Stimulated activated CD8-positive, alpha-beta memory T cell treated with anti-CD3 and anti-CD28 coated beads, Interleukin-7, amount 100 ng/mL, for 24 hours (primary cell): ENCODE data around the gene L3MBTL4.
"Not testable (repeated sequence)": the region's sequence is repeated elsewhere in the genome, so short reads cannot be mapped to it uniquely, and the experiment has no call there.

ENCODE experiments used
- DNase-seq: peaks from one replicate; pipeline ENCODE4 v3.0.0-alpha.2; 2020; ENCODE audit warnings: low read depth

Gene L3MBTL4

GRCh38 chr18:6406075-6406909, 8.4 kb downstream of the L3MBTL4 start:
- DNase-seq: no peak

- no peak for DNase-seq
Observed at GRCh38 chr18:6405237-6406074, 9.3 kb downstream of the L3MBTL4 start.

GRCh38 chr18:6404834-6405233, 9.9 kb downstream of the L3MBTL4 start:
- DNase-seq: no peak

GRCh38 chr18:6401687-6402086, 13.0 kb downstream of the L3MBTL4 start:
- no peak for DNase-seq

GRCh38 chr18:6399776-6400175, 14.9 kb downstream of the L3MBTL4 start:
- no peak for DNase-seq

GRCh38 chr18:6397931-6398566, 16.7 kb downstream of the L3MBTL4 start:
- no peak for DNase-seq

GRCh38 chr18:6396847-6397246, 17.9 kb downstream of the L3MBTL4 start:
- DNase-seq: no peak

GRCh38 chr18:6396276-6396675, 18.4 kb downstream of the L3MBTL4 start:
- DNase-seq: no peak

GRCh38 chr18:6389005-6389404, 25.7 kb downstream of the L3MBTL4 start:
- DNase-seq: no peak

- no peak for DNase-seq
Observed at GRCh38 chr18:6382963-6383362, 31.7 kb downstream of the L3MBTL4 start.

- not testable (repeated sequence) for DNase-seq
Observed at GRCh38 chr18:6377473-6377872, 37.2 kb downstream of the L3MBTL4 start.

GRCh38 chr18:6376433-6377229, 38.1 kb downstream of the L3MBTL4 start:
- DNase-seq: no peak

GRCh38 chr18:6374935-6375529, 39.7 kb downstream of the L3MBTL4 start:
- no peak for DNase-seq

- DNase-seq: no peak
Observed at GRCh38 chr18:6374340-6374739, 40.4 kb downstream of the L3MBTL4 start.

- DNase-seq: no peak
Observed at GRCh38 chr18:6373187-6373586, 41.5 kb downstream of the L3MBTL4 start.

- DNase-seq: no peak
Observed at GRCh38 chr18:6370886-6371635, 43.6 kb downstream of the L3MBTL4 start.

- no peak for DNase-seq
Observed at GRCh38 chr18:6370410-6370809, 44.3 kb downstream of the L3MBTL4 start.

- DNase-seq: no peak
Observed at GRCh38 chr18:6368017-6368416, 46.7 kb downstream of the L3MBTL4 start.

GRCh38 chr18:6367208-6367607, 47.5 kb downstream of the L3MBTL4 start:
- no peak for DNase-seq

GRCh38 chr18:6366776-6367175, 47.9 kb downstream of the L3MBTL4 start:
- DNase-seq: no peak

GRCh38 chr18:6365385-6365784, 49.3 kb downstream of the L3MBTL4 start:
- DNase-seq: no peak
